G401 (cell line): ENCODE data around the gene DAW1. TPM values are rescaled to one million over a fixed set of nuclear protein-coding genes. Genes with fewer than 3 reads are reported as not detected.
A peak's percentile ranks its signal among the peaks of the same experiment; 100 is the strongest.

ENCODE experiments used
- DNase-seq: peaks from one replicate; pipeline ENCODE4 v3.0.0-alpha.2; 2015; ENCODE audit warnings: low spot score
- in situ Hi-C: cut with HindIII; loops from 2 replicates; pipeline ENCODE4 v1.10.0; 2016; ENCODE audit warnings: low sequenced_read_pairs, mixed read lengths
- total RNA-seq: library from RNA; depleted of rRNA; stranded (reverse); fragments of >200 nt; shearing (Covaris generic); gene quantifications from 2 replicates; pipeline ENCODE4 v1.2.3, GENCODE V29; 2014

DAW1 gene
- total RNA-seq, 1 experiment from 2014 or later = not detected

GRCh38 chr2:227860221-227860641 lies 11.2 kb upstream of the DAW1 start:
- in situ Hi-C loops = no loop called here
- peak; percentile 91 for DNase-seq

GRCh38 chr2:227861011-227861410 lies 10.4 kb upstream of the DAW1 start:
- DNase-seq = peak; percentile 46

GRCh38 chr2:227862227-227862740 lies 9.1 kb upstream of the DAW1 start:
- peak; percentile 13 for DNase-seq

More at GRCh38 chr2:227861011-227861410, 10.4 kb upstream of the DAW1 start:
- in situ Hi-C loops = no loop called here

GRCh38 chr2:227862741-227863588 lies 8.5 kb upstream of the DAW1 start:
- in situ Hi-C loops = no loop called here
- DNase-seq = no peak

More at GRCh38 chr2:227862227-227862740, 9.1 kb upstream of the DAW1 start:
- in situ Hi-C loops = no loop called here

- in situ Hi-C loops = no loop called here
- no peak for DNase-seq
These were observed 7.2 kb upstream of the DAW1 start for GRCh38 chr2:227864161-227864756.

- in situ Hi-C loops = no loop called here
- no peak for DNase-seq
These were observed 6.1 kb upstream of the DAW1 start for GRCh38 chr2:227865291-227865690.

GRCh38 chr2:227867386-227867785 lies 4.0 kb upstream of the DAW1 start:
- in situ Hi-C loops = no loop called here
- DNase-seq = no peak

- in situ Hi-C loops = no loop called here
- no peak for DNase-seq
These were observed 589 bp upstream of the DAW1 start for GRCh38 chr2:227870710-227871374.

GRCh38 chr2:227872676-227873075 lies 1.2 kb downstream of the DAW1 start:
- no peak for DNase-seq
- in situ Hi-C loops = no loop called here

GRCh38 chr2:227876300-227876801 lies 4.9 kb downstream of the DAW1 start:
- no peak for DNase-seq
- in situ Hi-C loops = no loop called here

GRCh38 chr2:227877421-227878310 lies 6.2 kb downstream of the DAW1 start:
- in situ Hi-C loops = no loop called here
- DNase-seq = peak; percentile 65

GRCh38 chr2:227880460-227880859 lies 9.0 kb downstream of the DAW1 start:
- DNase-seq = no peak
- in situ Hi-C loops = no loop called here

- DNase-seq = no peak
- in situ Hi-C loops = no loop called here
These were observed 10.6 kb downstream of the DAW1 start for GRCh38 chr2:227881866-227882517.

- DNase-seq = no peak
- in situ Hi-C loops = no loop called here
These were observed 13.1 kb downstream of the DAW1 start for GRCh38 chr2:227884511-227884947.

GRCh38 chr2:227886149-227886548 lies 14.7 kb downstream of the DAW1 start:
- DNase-seq = no peak
- in situ Hi-C loops = no loop called here

GRCh38 chr2:227888289-227888688 lies 16.9 kb downstream of the DAW1 start:
- peak; percentile 8 for DNase-seq
- in situ Hi-C loops = no loop called here

GRCh38 chr2:227889336-227889735 lies 17.9 kb downstream of the DAW1 start:
- DNase-seq = no peak
- in situ Hi-C loops = no loop called here

- peak; percentile 81 for DNase-seq
- in situ Hi-C loops = no loop called here
These were observed 19.2 kb downstream of the DAW1 start for GRCh38 chr2:227890495-227891079.
